CD14-positive monocyte (primary cell): ENCODE results near the gene TMEM181. TPM values are rescaled to one million over a fixed set of nuclear protein-coding genes. Genes with fewer than 3 reads are reported as not detected.
"Not testable (repeated sequence)": the region's sequence is repeated elsewhere in the genome, so short reads cannot be mapped to it uniquely, and the experiment has no call there.

Experiments
- DNase-seq, 3 donors: peaks; one replicate each; pipeline ENCODE4 v3.0.0-alpha.2; 2011 to 2022
- H2AFZ ChIP-seq: 2 replicates; pipeline ENCODE4 v1.6.0; 2012; ENCODE audit warnings: mild to moderate bottlenecking, low read depth, low read length, inconsistent platforms; ENCODE audit not compliant: insufficient read depth, poor library complexity, severe bottlenecking
- H3K27ac ChIP-seq, 2 donors: 1 replicate in 1 of 2; 2 replicates in 1 of 2; pipeline ENCODE4 v1.5.1; 2012 to 2013; ENCODE audit warnings: low read length in 2 of 2, control low read depth in 1 of 2, inconsistent platforms in 1 of 2, low read depth in 1 of 2, mild to moderate bottlenecking in 1 of 2
- H3K27me3 ChIP-seq, 2 donors: one replicate each; pipeline versions ENCODE4 v1.6.0 to v1.6.1; 2011 to 2013; ENCODE audit warnings: low read length in 2 of 2; ENCODE audit not compliant: control insufficient read depth in 2 of 2, insufficient read depth in 2 of 2
- H3K36me3 ChIP-seq, 2 donors: replicated peaks in 1 of 2; 1 replicate in 1 of 2; 2 replicates in 1 of 2; pipeline versions ENCODE4 v1.5.1 to v1.6.1; 2012 to 2013; ENCODE audit warnings: low read length in 2 of 2, control low read depth in 1 of 2, inconsistent platforms in 1 of 2, mild to moderate bottlenecking in 1 of 2; ENCODE audit not compliant: insufficient read depth in 2 of 2, control insufficient read depth in 1 of 2
- H3K4me1 ChIP-seq, 2 donors: 1 replicate in 1 of 2; 2 replicates in 1 of 2; pipeline versions ENCODE4 v1.5.1 to v1.6.1; 2012 to 2013; ENCODE audit warnings: low read length in 2 of 2, control low read depth in 1 of 2, inconsistent platforms in 1 of 2, mild to moderate bottlenecking in 1 of 2, moderate library complexity in 1 of 2; ENCODE audit not compliant: insufficient read depth in 2 of 2, control insufficient read depth in 1 of 2
- H3K4me2 ChIP-seq: replicated peaks from 2 replicates; pipeline ENCODE3; 2012; ENCODE audit warnings: low read length, moderate library complexity, mild to moderate bottlenecking; ENCODE audit not compliant: poor library complexity, severe bottlenecking; ENCODE audit errors: extremely low read depth
- H3K4me3 ChIP-seq, 3 experiments: fragments of 200-600 bp in 1 of 3; sonication (generic) in 1 of 3; replicated peaks in 1 of 3; 1 replicate in 2 of 3; 2 replicates in 1 of 3; pipeline ENCODE4 v1.5.1; 2011 to 2013; ENCODE audit warnings: low read length in 3 of 3, mild to moderate bottlenecking in 3 of 3, control low read depth in 2 of 3, low read depth in 2 of 3, inconsistent platforms in 1 of 3, moderate library complexity in 1 of 3
- H3K79me2 ChIP-seq: 2 replicates; pipeline ENCODE4 v1.6.0; 2012; ENCODE audit warnings: mild to moderate bottlenecking, control low read depth, inconsistent platforms, low read length, moderate library complexity; ENCODE audit not compliant: insufficient read depth
- H3K9ac ChIP-seq: 2 replicates; pipeline ENCODE4 v1.6.0; 2017; ENCODE audit warnings: low read length, mild to moderate bottlenecking; ENCODE audit not compliant: insufficient read depth, poor library complexity, severe bottlenecking
- H3K9me3 ChIP-seq, 2 donors: replicated peaks in 1 of 2; 1 replicate in 1 of 2; 2 replicates in 1 of 2; pipeline versions ENCODE4 v1.5.1 to v1.6.1; 2012 to 2013; ENCODE audit warnings: low read length in 2 of 2, control low read depth in 1 of 2; ENCODE audit not compliant: control insufficient read depth in 1 of 2, insufficient read depth in 1 of 2
- H4K20me1 ChIP-seq: 2 replicates; pipeline ENCODE4 v1.6.0; 2012; ENCODE audit warnings: mild to moderate bottlenecking, low read length, control low read depth, moderate library complexity; ENCODE audit not compliant: insufficient read depth
- H3K27ac Mint-ChIP-seq, 7 donors: one replicate each; pipeline ENCODE4 v1.8.0; 2020; ENCODE audit warnings: mild to moderate bottlenecking in 7 of 7, mixed read lengths in 7 of 7, moderate library complexity in 6 of 7, inconsistent platforms in 2 of 7
- H3K27me3 Mint-ChIP-seq, 3 donors: one replicate each; pipeline ENCODE4 v1.8.0; 2021 to 2022; ENCODE audit warnings: low read depth in 3 of 3, mild to moderate bottlenecking in 3 of 3, mixed read lengths in 3 of 3, moderate library complexity in 3 of 3, inconsistent platforms in 1 of 3
- H3K36me3 Mint-ChIP-seq, 2 donors: one replicate each; pipeline ENCODE4 v1.8.0; 2020; ENCODE audit warnings: mixed read lengths in 2 of 2, inconsistent platforms in 1 of 2, mild to moderate bottlenecking in 1 of 2
- H3K4me1 Mint-ChIP-seq: one replicate; pipeline ENCODE4 v1.8.0; 2020; ENCODE audit warnings: mild to moderate bottlenecking, mixed read lengths
- H3K4me3 Mint-ChIP-seq, 2 donors: one replicate each; pipeline ENCODE4 v1.8.0; 2020; ENCODE audit warnings: mild to moderate bottlenecking in 2 of 2, mixed read lengths in 2 of 2, moderate library complexity in 1 of 2
- H3K9me3 Mint-ChIP-seq, 7 donors: one replicate each; pipeline ENCODE4 v1.8.0; 2020 to 2022; ENCODE audit warnings: mixed read lengths in 7 of 7, mild to moderate bottlenecking in 6 of 7, moderate library complexity in 6 of 7, inconsistent platforms in 2 of 7
- CTCF ChIP-seq: fragments of 200-600 bp; IDR thresholded peaks from one replicate; pipeline ENCODE4 v1.8.0; 2022; ENCODE audit warnings: antibody characterized with exemption, mild to moderate bottlenecking
- WGBS: methylation state at CpG from one replicate; pipeline ENCODE4 v1.1.5; 2013; ENCODE audit warnings: missing lambda C conversion rate; ENCODE audit not compliant: insufficient coverage; 5-methylcytosine and 5-hydroxymethylcytosine counted together
- intact Hi-C, 2 donors: fragments of 100-400 bp; cut with micrococcal nuclease; formaldehyde crosslinking; loops; one replicate each; pipeline versions ENCODE4 v1.15.0 to v1.15.1; 2023
- polyA plus RNA-seq, 3 donors: library from polyadenylated mRNA; depleted of rRNA in 1 of 3; unstranded in 2 of 3; stranded (reverse) in 1 of 3; fragments of 300-500 nt in 2 of 3; fragments of >200 nt in 1 of 3; fragmentation: Illumina TruSeq in 2 of 3; gene quantifications; 1 replicate in 2 of 3; 2 replicates in 1 of 3; pipeline ENCODE4 v1.2.3, GENCODE V29; 2012 to 2021

Gene TMEM181
- polyA plus RNA-seq, 3 donors = 2.4 to 6.8 (median 2.6) TPM

GRCh38 chr6:158605266-158605878 is 45.5 kb downstream of the TMEM181 start:
- WGBS = 56% methylated on average over 13 of the region's 13 CpGs
- TF ChIP-seq CTCF = peak; percentile 74
- H3K36me3 ChIP-seq = peaks cover 59 to 91% of the 10 kb centered on the region in 2 donors
- H3K9ac ChIP-seq = no peak overlapping the region
- no peak overlapping the region for H3K4me3 ChIP-seq
- no peak overlapping the region for H3K27ac ChIP-seq
- H3K79me2 ChIP-seq = no peaks in the 10 kb centered on the region
- no peak overlapping the region for H2AFZ ChIP-seq
- Mint-ChIP-seq H3K27me3 (peaks cover 0 to 1% (median 0%) of the 10 kb centered on the region in 3 donors), H3K9me3 (peaks cover 0 to 2% (median 0%) of the 10 kb centered on the region in 7 donors), H3K36me3 (peaks cover 62 to 95% of the 10 kb centered on the region in 2 donors), H3K27ac (peak overlapping the region in 1 of 7 donors; percentile 32), H3K4me3 (no peak overlapping the region), H3K4me1 (no peaks in the 10 kb centered on the region)
- no peaks in the 10 kb centered on the region for H3K9me3 ChIP-seq
- no peak overlapping the region for H3K4me2 ChIP-seq
- intact Hi-C loops = loop anchor here in 1 of 2 donors (10.0 kb wide), 1 partner anchor 391 kb away; no protein-coding TSS in a partner anchor
- H4K20me1 ChIP-seq = peaks cover 8% of the 10 kb centered on the region
- peak; percentile 30 to 46 (median 45) for DNase-seq
- no peaks in the 10 kb centered on the region for H3K27me3 ChIP-seq
- no peaks in the 10 kb centered on the region for H3K4me1 ChIP-seq

GRCh38 chr6:158606011-158606410 is 46.1 kb downstream of the TMEM181 start:
- not testable (repeated sequence) for H3K4me1 ChIP-seq, H3K9me3 Mint-ChIP-seq, H3K4me3 ChIP-seq, H3K27me3 Mint-ChIP-seq, H3K4me1 Mint-ChIP-seq, H3K27me3 ChIP-seq, DNase-seq, H3K4me3 Mint-ChIP-seq, H3K9ac ChIP-seq, H2AFZ ChIP-seq, H3K79me2 ChIP-seq, H3K9me3 ChIP-seq, H4K20me1 ChIP-seq, H3K4me2 ChIP-seq
- Mint-ChIP-seq H3K27ac (peak overlapping the region in 3 of 7 donors; percentile 46 to 83 (median 82)), H3K36me3 (peaks cover 68 to 95% of the 10 kb centered on the region in 2 donors)
- Histone ChIP-seq H3K36me3 (peaks cover 63 to 93% of the 10 kb centered on the region in 2 donors), H3K27ac (peak overlapping the region in 1 of 2 donors; percentile 7)
- intact Hi-C loops = loop anchor here in 1 of 2 donors (10.0 kb wide), 1 partner anchor 391 kb away; no protein-coding TSS in a partner anchor
- 89% methylated on average over 10 of the region's 15 CpGs for WGBS
